ENCODE results near the gene INS.

INS gene

DNA sequence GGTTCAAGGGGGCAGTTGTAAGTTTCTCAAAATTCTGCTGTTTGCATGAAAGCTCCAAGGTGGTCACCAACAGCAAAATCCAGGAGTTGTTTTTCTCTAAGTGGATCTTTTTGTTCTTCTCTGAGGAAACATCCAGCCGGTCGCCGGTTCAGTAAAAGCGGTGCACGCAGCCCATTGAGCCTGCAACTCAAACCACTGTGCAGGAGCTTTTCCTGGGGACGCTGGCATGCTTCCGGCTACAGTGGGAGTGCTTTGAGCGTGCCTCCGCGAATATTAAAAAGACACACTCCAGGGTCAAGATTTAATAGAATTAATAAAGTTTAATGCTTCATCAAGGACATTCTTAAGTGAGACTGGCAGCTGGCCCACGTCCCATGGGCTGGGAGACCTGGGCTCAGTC, 47.2 kb downstream of the INS start:
- no peak for DNase-seq

- DNase-seq: no peak
Measured at GRCh38 chr11:2110521-2110920, 50.5 kb downstream of the INS start.
